HG03135 (cell line): ENCODE data around the gene ANKRD39.

Experiments
- ATAC-seq: cut with Tn5 transposase; IDR thresholded peaks from one replicate; pipeline ENCODE4 v1.9.1; 2021; ENCODE audit warnings: mild to moderate bottlenecking, moderate library complexity; ENCODE audit not compliant: unreplicated experiment

Gene ANKRD39

DNA sequence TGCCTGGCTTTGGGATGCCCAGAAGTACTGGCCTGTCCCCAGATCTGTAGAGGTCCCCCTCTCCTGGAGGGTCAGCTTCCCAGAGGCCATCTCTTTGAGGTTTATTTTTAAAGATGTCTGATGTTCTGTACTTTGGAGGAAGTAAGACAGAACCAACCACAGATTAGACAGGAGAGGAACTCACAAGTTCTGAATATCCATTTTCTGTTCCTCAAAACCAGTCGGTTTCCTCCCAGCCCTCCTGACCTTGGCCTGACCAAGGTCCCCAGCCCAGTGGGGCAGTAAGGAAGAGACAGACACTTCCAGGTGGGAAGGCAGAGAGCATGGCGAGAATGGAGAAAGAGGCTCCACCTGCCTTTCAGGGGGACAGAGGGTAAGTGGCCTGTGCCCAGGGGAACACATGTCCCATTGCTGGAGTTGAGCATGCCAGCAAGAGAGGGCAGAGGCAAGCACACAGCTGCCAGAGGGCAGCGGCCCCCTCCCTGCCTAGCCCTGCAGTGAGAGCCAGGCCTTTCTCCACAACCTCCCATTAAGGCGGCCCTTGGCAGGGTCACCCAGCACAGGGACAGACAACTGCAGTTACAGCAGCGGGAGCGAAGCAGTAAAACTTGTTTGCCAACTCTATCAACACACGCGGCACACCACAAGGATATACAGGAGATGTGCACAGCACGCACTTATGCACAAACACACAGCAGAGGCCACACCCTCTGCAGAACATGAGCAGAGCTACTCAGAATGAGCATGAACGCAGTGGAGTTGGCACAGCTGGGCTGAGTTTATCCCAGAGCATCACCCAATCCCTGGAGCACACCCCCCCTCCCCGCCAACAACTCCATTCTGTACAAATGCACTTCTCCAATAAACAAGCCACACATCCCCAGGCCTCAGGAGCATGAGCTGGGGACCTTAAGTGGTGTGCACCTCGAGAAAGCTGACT lies 30.5 kb upstream of the ANKRD39 start:
- no peak for ATAC-seq

DNA sequence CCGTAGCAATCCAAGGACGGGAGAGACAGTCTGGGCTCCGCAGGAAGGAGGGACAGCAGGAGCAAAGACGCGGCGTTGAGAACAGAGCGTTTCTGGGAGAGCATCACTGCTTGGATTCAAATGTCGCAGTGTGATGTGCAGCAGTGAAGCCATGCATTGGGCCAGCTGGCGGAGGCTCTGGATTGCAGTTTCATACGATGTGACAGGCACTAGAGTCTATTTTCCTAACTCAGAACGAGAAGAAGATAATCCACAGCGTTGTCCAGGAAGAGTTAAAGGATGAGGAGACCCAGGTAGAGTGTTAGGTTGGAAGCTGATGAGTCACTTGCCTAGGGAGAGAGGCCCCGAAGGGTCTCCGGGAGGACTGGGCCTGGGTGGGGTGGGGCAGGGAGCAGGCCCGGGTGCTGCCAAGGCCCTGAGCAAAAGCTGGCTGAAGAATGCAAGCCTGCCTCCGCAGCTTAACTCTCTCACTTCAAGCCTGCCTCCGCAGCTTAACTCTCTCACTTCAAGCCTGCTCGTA lies 29.7 kb upstream of the ANKRD39 start:
- ATAC-seq: no peak

DNA sequence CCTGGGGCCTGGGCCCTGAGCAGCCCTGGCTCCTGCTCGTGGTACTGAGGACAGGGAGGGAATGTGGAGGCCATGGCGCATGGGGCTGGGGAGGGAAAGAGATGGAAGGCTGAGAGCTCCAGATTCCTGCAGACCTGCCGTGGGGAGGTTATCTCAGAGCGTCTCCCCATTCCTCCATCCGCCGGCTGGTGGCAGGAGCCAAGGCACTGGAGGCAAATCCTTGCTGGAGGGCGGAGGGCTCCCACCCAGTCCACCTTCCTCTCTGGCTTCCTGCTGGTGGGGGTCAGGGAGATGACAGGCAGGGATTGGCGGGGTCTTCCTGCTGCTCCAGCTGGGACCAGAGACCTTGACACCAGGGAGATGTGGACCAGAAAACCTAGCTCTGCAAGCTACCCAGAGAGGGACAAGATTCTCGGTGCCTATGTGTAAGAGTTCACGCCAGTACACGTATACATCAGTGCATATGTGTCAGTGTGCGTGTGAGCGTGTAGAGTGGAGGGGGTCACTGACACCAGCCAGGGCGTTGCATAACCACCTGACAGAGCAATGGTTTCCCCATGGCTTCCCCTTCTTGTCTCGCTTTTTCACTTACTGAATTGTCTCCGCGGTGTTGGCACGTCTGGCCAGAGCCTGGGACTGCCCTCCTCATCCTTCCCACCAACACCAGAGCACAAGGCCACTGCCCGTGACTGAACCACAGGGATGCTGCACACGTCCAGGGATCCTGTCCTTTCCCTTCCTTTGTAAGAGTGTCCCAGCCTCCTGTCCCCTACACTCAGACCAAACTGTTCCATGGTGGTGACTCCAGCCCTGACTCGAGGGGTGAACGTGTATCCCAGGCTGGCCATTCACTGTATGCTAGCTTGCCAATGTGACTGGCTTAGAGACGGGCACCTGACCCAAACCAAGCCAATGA lies 27.9 kb upstream of the ANKRD39 start:
- ATAC-seq: no peak

DNA sequence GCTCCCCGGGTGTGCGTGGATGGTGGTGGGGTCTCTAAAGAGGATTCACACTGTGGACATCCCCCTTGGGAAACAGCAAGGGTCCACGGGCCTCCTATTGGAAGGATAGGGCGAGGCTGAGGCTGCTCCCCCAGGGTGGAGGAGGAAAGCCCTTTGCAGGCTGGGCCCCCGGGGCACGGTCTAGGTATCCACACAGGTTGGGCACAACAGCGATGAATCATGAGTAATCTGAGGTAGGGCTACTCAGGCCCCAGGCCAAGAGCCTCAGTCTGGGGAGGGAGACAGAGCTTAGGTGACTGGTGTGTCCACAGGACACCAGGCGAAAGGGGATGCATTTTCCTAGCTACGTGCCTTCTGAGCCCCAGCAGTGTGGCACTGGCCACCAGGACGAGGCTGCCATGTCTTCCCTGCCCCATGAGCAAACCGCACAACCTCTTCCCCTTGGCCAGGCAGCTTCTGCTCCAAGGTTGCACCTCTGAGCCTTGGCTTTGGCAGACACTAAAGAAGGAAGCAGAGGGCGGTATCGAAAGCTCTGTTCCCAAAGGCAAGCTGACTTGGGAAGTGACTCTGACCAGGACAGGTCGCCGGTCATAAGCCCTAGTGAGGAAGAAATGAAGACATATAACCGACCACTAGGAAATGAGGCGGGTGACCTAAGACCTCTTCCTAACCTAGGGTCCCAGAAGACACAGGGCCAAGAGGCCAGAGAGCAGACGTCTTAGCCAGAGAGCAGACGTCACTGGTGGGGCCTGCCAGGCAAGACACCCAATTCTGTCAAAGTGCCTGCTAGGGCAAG lies 26.7 kb upstream of the ANKRD39 start:
- ATAC-seq: no peak

DNA sequence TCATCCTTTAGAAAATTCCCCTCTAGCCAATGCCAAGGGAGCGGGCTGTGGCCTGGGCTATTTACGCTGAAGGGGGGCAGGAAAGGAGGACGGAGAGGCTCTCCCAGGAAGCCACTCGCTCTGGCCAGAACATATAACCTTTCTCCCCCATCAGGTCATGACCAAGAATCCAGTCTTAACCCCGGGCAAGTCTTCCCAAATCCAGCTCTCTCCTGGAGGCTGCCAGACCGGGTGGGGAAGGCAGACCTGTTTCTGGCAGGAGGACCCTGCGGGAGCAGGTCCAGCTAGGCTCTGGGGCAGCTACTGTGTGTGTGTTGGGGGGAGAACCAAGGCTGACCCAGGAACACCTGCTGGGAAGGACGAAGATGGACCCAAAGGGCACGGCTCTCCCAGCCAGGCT lies 25.5 kb upstream of the ANKRD39 start:
- ATAC-seq: no peak

DNA sequence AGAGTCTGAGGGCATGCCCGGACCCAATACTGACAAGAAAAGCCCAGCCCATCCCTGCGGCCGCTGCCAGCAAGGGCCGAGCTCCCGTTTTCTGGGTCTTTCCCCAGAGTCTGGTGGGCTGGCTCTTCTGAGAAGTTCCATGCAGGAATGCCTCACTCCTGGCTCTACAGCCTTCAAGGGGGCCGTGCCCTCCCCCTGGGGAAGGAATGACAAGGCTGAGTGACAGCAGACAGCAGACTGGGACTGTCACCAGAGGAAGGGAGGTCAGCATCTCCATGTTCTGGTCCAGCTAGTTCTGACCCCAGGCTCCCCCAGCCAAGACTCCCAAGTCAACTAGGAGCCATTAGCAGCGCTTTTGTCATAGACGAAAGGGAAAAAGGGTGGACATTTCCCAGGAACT lies 25.1 kb upstream of the ANKRD39 start:
- ATAC-seq: no peak

DNA sequence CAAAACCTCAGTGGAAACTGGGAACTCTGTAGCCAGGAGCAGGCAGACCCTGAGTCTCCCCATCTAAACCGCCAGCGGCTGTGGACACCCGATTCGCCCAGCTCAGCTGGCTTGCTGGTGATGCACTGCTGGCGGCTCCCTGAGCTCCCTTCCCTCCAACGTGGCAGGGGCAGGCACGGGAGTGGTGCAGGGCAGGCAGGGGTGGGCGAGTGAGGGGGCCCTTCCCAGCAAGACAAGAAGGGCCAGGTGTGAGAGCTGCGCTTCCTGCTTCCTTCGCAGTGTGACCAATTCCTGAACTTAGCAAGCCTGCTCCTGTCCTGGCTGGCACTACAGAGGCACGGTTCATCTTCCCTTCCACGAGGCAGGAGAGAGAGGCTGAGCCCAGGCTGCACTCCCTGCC lies 24.4 kb upstream of the ANKRD39 start:
- ATAC-seq: no peak

DNA sequence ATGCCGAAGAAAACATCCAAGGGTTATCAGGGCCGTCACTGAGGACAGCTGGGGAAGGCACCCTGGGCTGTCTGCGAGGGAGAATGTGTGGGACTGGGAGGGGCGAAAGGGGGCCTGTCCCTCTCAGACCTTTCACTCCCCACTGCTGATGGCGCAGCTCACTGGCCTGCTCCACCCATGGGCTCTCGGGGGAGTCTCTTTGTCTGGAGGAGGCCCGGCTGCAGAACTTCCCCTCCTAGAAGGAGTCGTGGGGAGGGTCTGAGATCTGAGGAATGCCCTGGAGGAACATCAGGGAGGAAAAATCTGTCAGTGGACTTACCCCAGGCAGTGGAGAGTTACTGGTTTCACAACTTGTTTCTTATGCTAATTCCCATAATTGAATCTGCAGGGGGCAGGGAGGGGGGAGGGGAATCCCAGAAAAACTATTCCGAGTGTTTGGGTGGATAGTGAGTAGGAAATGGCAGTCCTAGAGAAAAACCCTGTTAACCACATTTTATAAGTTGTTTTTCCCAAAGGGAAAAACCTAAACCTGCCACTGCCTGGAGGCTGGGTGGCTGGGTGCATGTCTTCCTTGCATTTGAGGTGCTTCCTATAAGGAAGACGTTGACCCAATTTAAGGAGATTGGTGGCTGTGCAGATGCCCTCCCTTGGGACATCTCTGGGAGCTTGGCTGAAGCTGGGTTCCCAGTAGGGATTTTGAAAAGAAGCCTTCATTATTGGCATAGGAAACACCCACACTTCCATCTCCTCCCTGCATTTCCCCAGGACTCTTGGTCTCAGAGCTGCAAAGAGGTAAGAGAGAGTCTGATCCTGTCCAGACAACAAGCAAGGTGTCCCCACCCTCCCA lies 23.8 kb upstream of the ANKRD39 start:
- ATAC-seq: no peak

DNA sequence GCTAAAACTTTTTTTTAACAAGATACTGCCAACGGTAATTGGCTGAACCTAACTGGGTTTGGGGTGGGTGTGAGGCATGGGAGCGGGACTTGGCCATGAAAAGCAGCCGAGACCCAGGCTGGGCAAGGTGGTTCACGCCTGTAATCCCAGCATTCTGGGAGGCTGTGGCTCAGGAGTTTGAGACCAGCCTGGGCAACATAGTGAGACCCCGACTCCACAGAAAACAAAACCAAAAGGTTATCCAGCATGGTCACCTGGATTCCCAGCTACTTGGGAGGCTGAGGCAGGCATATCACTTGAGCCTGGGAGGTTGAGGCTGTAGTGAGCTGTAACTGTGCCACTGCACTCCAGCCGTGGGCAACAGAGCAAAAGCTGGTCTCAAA lies 23.1 kb upstream of the ANKRD39 start:
- no peak for ATAC-seq

DNA sequence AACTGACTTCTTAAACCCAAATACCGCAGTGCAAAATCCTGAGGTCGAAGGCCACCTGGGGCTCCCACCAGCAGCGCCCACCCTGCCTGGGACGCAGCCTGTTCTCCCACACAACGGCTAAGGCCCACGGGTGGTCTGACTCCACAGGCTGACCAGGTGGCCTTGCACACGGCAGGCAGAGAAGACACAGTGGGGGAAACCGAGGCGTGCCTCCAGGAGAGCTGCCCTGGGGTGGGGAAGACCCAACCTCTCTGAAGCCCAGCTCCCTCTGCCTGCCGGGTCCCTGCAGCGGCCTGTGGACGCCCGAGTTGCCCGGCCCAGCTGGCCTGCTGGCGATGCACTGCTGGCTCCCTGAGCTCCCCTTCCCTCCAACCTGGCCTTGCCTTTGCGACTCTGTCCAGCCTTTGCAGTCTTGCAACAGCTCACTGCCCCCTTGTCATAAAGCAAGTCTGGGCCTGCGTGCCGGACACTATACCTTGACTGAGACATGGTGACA lies 21.8 kb upstream of the ANKRD39 start:
- ATAC-seq: no peak

DNA sequence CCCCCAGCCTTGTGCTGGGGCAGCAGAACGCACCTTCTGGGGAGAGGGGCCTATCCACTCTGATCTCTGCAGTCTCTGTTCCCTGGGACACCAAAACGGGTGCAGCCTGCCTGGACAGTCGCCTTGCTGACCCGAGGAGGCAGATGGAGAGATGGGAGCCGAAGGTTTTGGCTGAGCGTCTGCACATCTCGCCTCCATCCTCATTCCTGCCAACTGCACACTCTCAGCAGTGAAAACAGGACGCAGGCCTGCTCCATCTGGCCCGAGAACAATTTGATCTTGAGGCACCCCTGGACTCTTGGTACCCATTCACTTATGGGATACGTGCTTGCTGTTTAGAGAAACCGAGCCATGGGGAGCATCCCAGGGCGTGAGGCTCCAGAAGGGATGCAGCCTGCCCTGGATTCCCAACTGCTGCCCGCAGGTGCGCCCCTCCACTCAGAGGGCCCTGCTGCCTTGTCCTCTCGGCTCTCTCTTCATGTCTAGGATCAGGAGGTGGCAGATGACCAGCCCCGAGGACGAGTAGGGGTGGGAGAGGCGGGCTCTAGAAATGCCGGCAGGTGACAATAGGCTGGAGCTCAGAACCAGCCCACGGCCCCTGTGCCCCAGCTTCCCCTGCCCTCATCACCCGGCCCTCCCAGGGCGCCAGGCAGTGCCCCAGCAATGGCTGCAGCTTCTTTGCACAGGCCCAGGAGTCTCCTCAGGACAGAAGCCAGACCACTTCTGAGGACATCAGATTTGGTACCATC lies 21.2 kb upstream of the ANKRD39 start:
- no peak for ATAC-seq

DNA sequence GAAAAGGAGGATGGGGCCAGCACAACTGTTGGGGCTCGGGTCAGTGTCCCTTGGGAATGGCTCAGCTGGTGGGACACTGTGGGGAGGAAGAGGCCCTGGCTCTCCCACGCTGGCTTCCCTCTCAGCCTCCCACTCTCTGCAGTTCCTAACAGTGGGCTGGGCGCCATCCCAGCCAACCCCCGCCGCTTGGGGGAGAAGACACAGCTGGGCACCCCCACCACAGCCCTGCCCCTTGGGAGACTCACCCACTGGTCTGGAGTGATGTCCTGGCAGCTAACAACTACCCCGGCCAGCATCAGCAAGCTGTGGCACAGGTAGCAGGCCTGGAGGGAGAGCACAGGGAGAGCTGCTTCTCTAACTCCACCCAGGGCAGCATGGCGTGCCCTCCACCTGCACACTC lies 20.4 kb upstream of the ANKRD39 start:
- ATAC-seq: no peak

DNA sequence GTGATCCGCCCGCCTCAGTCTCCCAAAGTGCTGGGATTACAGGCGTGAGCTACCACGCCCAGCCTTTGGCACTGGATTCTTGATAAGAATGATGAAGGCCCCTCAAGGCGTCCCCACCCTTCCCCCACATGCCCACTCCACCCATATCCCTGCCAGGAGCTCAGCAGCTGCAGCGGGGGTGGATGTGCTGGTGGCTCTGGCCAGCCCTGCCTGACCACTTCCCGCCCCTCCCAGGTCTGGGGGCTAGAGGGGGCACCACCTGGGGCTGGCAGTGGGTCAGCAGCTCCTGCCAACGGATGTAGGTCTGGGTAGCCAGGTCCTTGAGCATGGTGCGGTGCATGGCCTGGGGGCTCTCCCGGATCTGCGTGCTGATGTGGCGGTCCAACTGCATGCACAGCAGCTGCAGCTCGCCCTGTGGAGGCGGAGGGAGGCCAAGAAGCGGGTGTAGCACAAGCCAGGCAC lies 19.8 kb upstream of the ANKRD39 start:
- no peak for ATAC-seq

DNA sequence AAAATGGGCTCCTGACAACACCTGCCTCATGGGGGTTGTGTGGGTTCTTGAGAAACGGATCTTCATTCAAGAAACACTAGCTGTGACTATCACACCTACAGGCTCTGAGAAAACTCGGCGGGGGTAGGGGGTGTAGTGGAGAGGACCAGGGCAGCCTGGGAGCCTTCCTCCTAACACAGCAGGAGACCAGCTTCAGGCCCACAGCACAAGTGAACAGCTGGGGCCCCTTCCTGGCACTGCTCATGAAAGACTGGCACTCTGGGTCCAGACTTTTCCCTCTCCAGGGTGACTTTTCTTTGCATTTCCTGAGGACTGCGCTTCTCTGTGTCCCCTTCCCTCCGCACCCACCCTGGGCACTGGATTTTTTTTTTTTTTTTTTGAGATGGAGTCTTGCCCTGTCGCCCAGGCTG lies 19.2 kb upstream of the ANKRD39 start:
- no peak for ATAC-seq

DNA sequence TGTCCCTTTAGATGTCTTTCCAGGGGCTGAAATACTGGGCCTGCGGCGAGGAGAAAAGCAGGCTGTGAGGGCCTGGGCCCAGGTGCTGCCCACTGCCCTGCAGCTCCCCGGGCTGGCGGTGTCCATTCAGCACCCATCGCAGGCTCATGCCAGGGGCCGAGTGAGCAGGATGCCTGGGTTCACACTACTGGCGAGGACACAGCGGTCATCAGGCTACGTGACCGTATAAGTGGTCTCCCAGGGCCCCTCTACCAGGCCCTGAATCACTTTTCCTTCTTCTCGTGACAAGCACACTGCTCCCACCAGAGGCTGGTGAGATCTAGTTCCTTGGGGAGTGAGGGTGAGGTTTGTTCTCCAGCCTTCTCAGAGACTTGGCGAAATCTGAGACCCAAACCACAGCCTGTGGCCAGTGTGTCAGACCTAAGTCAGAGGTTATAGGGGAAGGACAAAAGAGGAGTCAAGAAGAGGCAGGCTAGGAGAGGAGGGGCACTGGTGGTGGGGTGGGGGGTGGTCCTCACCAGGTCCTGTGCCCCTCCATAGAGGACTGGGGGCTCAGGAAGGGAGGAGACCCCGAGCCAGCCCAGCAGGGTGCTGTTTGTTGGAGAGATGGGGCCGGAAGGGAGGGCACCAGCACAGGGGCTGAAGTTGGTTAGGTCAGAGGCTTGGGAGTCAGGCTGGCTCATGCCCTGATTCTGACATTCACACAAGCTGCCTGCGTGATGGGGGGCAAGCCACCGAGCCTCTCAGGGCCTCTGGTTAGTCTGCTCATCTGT lies 18.6 kb upstream of the ANKRD39 start:
- no peak for ATAC-seq

DNA sequence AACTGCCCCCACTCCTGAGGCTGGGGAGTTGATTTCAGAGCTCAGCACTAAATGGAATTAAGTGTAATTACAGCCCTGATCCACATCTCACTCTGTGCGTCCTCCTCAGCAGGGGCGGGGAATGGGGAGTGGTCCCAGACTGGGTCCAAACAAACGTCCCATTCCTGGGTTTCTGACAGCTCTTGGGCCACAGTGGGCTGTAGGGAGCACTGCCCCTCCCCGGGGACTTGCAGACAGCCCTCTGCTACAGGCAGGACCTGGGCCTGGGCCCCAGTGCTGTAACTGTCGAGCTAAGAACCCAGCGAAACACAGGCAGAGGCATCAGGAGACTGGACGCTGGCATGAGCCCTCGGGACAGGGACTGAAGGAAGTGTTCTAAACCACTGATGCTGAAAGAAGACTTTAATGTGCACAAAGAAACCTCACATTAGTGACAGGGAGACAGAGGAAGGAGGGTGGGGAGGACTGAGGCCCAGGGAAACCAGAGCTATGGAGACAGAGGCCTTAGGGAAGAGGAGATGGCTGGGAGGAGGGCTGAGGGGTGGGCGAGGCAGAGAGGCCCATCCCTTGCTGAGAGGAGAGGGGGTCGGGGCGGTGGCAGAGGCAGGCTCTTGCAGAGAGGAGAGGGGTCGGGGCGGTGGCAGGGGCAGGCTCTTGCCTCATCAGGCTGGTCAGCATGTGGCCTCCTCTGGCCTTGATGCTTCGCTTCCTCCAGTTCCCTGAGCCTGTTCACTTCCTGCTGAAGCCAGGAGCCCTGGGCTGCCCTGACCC lies 17.9 kb upstream of the ANKRD39 start:
- ATAC-seq: no peak

DNA sequence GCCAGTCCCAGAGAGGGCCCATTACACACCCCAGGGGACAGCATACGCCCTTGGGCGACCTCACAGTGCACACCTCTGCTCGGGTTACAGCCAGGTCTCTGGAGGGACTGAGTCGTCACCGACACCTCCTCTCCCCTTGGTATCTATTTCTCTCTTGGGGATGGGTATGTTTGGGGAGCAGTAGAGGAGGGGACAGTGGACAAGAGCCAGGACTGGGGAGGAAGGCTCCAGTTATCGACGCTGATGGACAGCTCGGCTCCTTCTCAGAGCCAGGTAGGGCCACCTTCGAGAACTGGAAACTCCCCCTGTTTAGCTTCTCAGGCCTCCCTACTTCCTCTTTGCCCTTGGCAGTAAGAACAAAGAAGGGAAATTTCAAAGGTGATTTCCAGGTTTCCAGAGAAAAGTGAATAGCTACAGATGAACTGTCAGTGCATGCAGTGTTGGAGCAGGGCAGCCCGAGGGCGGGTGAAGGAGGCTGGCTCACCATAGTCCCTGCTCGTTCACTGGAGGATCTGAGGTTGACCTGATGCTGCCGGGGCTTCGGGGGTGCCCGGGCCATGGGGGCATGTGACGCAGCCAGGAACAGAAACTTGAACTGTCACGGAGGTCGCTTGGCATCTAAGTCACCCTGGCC lies 16.5 kb upstream of the ANKRD39 start:
- peak; percentile 36 for ATAC-seq
